HepG2 (cell line): ENCODE results near the gene OR2F2. TPM values are rescaled to one million over a fixed set of nuclear protein-coding genes. Genes with fewer than 3 reads are reported as not detected.

Experiments used
- ATAC-seq: fragments of 200-7000 bp; cut with Tn5 transposase; 3 replicates; pipeline ENCODE4 v1.9.1; 2020; ENCODE audit warnings: mild to moderate bottlenecking, moderate library complexity
- BruUV-seq: library from RNA; stranded (reverse); fragments of 400-500 nt; replicated peaks from 2 replicates; lab custom pipeline; 2021; lab: Mats Ljungman, UMichigan
- CTCF ChIA-PET: fragments of 300-600 bp; formaldehyde crosslinking; extraction: SDS; loops from one replicate; lab custom pipeline; 2021; ENCODE audit warnings: low total read pairs, inconsistent platforms, low intra/inter-chr PET ratio; lab: Yijun Ruan, JAX
- POLR2A ChIA-PET: fragments of 350-600 bp; sonication (Branson Sonifier 250); formaldehyde crosslinking; loops from one replicate; lab custom pipeline; 2020; ENCODE audit warnings: antibody characterized with exemption, inconsistent platforms; lab: Yijun Ruan, JAX
- DNase-seq: peaks from one replicate; pipeline ENCODE4 v3.0.0-alpha.2; 2015; ENCODE audit warnings: low spot score
- FAIRE-seq: peaks from 3 replicates; lab custom pipeline; 2011; peaks lifted over from hg19 to GRCh38; lab: Jason Lieb, UNC
- H2AFZ ChIP-seq: one replicate; pipeline ENCODE4 v1.6.1; 2011; ENCODE audit warnings: low read length, inconsistent platforms
- H3K27ac ChIP-seq: fragments of 300-600 bp; 3 replicates; pipeline ENCODE4 v1.8.0; 2011; ENCODE audit warnings: mixed run types, mild to moderate bottlenecking, mixed read lengths, low read length, inconsistent platforms; ENCODE audit not compliant: insufficient read depth; ENCODE audit errors: extremely low read length
- H3K27me3 ChIP-seq, 2 experiments: fragments of 200-600 bp in 1 of 2; 2 replicates in 1 of 2; 3 replicates in 1 of 2; pipeline versions ENCODE4 v1.6.0 to v1.8.0; 2011; ENCODE audit warnings: low read length in 2 of 2, mild to moderate bottlenecking in 2 of 2, moderate library complexity in 2 of 2, inconsistent platforms in 1 of 2; ENCODE audit not compliant: insufficient read depth in 2 of 2, control insufficient read depth in 1 of 2
- H3K36me3 ChIP-seq, 2 experiments: fragments of 200-600 bp in 1 of 2; replicated peaks in 1 of 2; 2 replicates in 1 of 2; 3 replicates in 1 of 2; pipeline versions ENCODE4 v1.5.1 to v1.8.0; 2011; ENCODE audit warnings: low read length in 2 of 2, inconsistent platforms in 1 of 2; ENCODE audit not compliant: insufficient read depth in 2 of 2, control insufficient read depth in 1 of 2
- H3K4me1 ChIP-seq: 2 replicates; pipeline ENCODE4 v1.5.1; 2012; ENCODE audit warnings: low read length, inconsistent platforms; ENCODE audit not compliant: insufficient read depth
- H3K4me2 ChIP-seq: 2 replicates; pipeline ENCODE4 v1.6.0; 2011; ENCODE audit warnings: low read depth, low read length, inconsistent platforms
- H3K4me3 ChIP-seq, 3 experiments: fragments of 200-600 bp in 1 of 3; sonication (generic), shearing (Covaris generic) in 1 of 3; replicated peaks in 1 of 3; 2 replicates each; pipeline ENCODE4 v1.5.1; 2011 to 2016; ENCODE audit warnings: low read length in 3 of 3, inconsistent platforms in 2 of 3, low read depth in 2 of 3, mild to moderate bottlenecking in 2 of 3, control low read depth in 1 of 3, mixed read lengths in 1 of 3; ENCODE audit not compliant: insufficient read depth in 1 of 3
- H3K79me2 ChIP-seq: one replicate; pipeline ENCODE4 v1.6.1; 2011; ENCODE audit warnings: low read length, inconsistent platforms; ENCODE audit not compliant: insufficient read depth
- H3K9ac ChIP-seq: 2 replicates; pipeline ENCODE4 v1.6.0; 2011; ENCODE audit warnings: mild to moderate bottlenecking, low read depth, low read length, inconsistent platforms; ENCODE audit not compliant: insufficient read depth
- H3K9me3 ChIP-seq: 2 replicates; pipeline ENCODE4 v1.5.1; 2012; ENCODE audit warnings: mild to moderate bottlenecking, low read length
- H4K20me1 ChIP-seq: 2 replicates; pipeline ENCODE4 v1.6.0; 2011; ENCODE audit warnings: inconsistent platforms, mild to moderate bottlenecking, low read length, moderate library complexity; ENCODE audit not compliant: insufficient read depth
- CBFB ChIP-seq: sonication (generic); formaldehyde crosslinking; IDR thresholded peaks from 2 replicates; pipeline ENCODE4 v1.4.0; 2020; ENCODE audit warnings: missing genetic modification reagents
- CEBPG ChIP-seq: IDR thresholded peaks from 2 replicates; pipeline ENCODE4 v1.6.1; 2016
- FOXJ3 ChIP-seq: sonication (generic); formaldehyde crosslinking; IDR thresholded peaks from 2 replicates; pipeline ENCODE4 v1.4.0; 2020; ENCODE audit warnings: missing genetic modification reagents, mild to moderate bottlenecking, borderline replicate concordance
- HNRNPL ChIP-seq: fragments of 200-400 bp; formaldehyde crosslinking; IDR thresholded peaks from 2 replicates; pipeline ENCODE4 v1.6.1; 2017; ENCODE audit warnings: mild to moderate bottlenecking, low read depth, low read length
- HOXA9 ChIP-seq: sonication (generic); formaldehyde crosslinking; IDR thresholded peaks from 2 replicates; pipeline ENCODE4 v1.8.1; 2022; ENCODE audit warnings: missing genetic modification reagents, mild to moderate bottlenecking, moderate library complexity, borderline replicate concordance
- RBFOX2 ChIP-seq: fragments of 200-400 bp; formaldehyde crosslinking; IDR thresholded peaks from 2 replicates; pipeline ENCODE4 v1.6.1; 2017; ENCODE audit warnings: low read depth, mild to moderate bottlenecking, low read length
- RORA ChIP-seq: sonication (generic); formaldehyde crosslinking; IDR thresholded peaks from 2 replicates; pipeline ENCODE4 v1.5.0; 2020; ENCODE audit warnings: mild to moderate bottlenecking, missing genetic modification reagents, moderate library complexity
- SMARCC2 ChIP-seq: fragments of 450-650 bp; IDR thresholded peaks from 2 replicates; pipeline ENCODE4 v1.6.1; 2017; ENCODE audit warnings: antibody characterized with exemption, mild to moderate bottlenecking
- SRSF4 ChIP-seq: fragments of 200-400 bp; formaldehyde crosslinking; IDR thresholded peaks from one replicate; pipeline ENCODE4 v1.6.1; 2018; ENCODE audit warnings: mild to moderate bottlenecking, low read depth, low read length, moderate library complexity; ENCODE audit not compliant: poor library complexity, severe bottlenecking
- TERF1 ChIP-seq: sonication (generic); formaldehyde crosslinking; IDR thresholded peaks from 2 replicates; pipeline ENCODE4 v1.8.0; 2022; ENCODE audit warnings: mild to moderate bottlenecking, missing genetic modification reagents, moderate library complexity
- ZNF10 ChIP-seq: sonication (generic); formaldehyde crosslinking; IDR thresholded peaks from 2 replicates; pipeline ENCODE4 v1.4.0; 2020; ENCODE audit warnings: mild to moderate bottlenecking, low read depth, missing genetic modification reagents, borderline replicate concordance
- ZNF557 ChIP-seq: sonication (generic); formaldehyde crosslinking; IDR thresholded peaks from 2 replicates; pipeline ENCODE4 v1.4.0; 2020; ENCODE audit warnings: missing genetic modification reagents
- ZNF724P ChIP-seq: sonication (generic); formaldehyde crosslinking; IDR thresholded peaks from 2 replicates; pipeline ENCODE4 v1.8.0; 2022; ENCODE audit warnings: missing genetic modification reagents, borderline replicate concordance
- WGBS: methylation state at CpG from one replicate; pipeline ENCODE4 v1.1.6; 2017; ENCODE audit warnings: low lambda C conversion rate; 5-methylcytosine and 5-hydroxymethylcytosine counted together
- in situ Hi-C: cut with HindIII; loops from 2 replicates; pipeline ENCODE4 v1.10.0; 2017; ENCODE audit warnings: low pct_unique_long_range_greater_than_20kb; ENCODE audit not compliant: extremely low pct_ligation_motif_present
- intact Hi-C: fragments of 100-400 bp; cut with micrococcal nuclease; formaldehyde crosslinking; loops from one replicate; pipeline ENCODE4 v1.10.0; 2022; ENCODE audit not compliant: unreplicated experiment
- polyA plus RNA-seq, 8 experiments: library from polyadenylated mRNA; depleted of rRNA in 3 of 8; stranded (reverse) in 7 of 8; unstranded in 1 of 8; fragments of >200 nt; fragmentation: Illumina TruSeq in 4 of 8; extraction: Trizol in 4 of 8; gene quantifications; 2 replicates each; pipeline versions ENCODE4 v1.2.1 to v1.2.3, GENCODE V29; 2011 to 2016; ENCODE audit warnings: low read depth in 4 of 8, missing spikeins in 1 of 8, mixed read lengths in 1 of 8; ENCODE audit not compliant: insufficient read depth in 1 of 8
- total RNA-seq, 5 experiments: library from RNA; depleted of rRNA; stranded (reverse); fragments of >200 nt; fragmentation: Illumina TruSeq; extraction: Trizol; gene quantifications; 2 replicates each; pipeline ENCODE4 v1.2.3, GENCODE V29; 2016; ENCODE audit warnings: low read depth in 1 of 5
- TF ChIP-seq, protein P1 (sequence below), 2 experiments: sonication (generic) in 1 of 2; formaldehyde crosslinking in 1 of 2; IDR thresholded peaks; 2 replicates each; pipeline versions ENCODE4 v1.4.0 to v1.6.1; 2016 to 2020; ENCODE audit warnings: borderline replicate concordance in 1 of 2, low read depth in 1 of 2, mild to moderate bottlenecking in 1 of 2, missing genetic modification reagents in 1 of 2
- TF ChIP-seq, protein P2 (sequence below): sonication (generic); formaldehyde crosslinking; IDR thresholded peaks from 2 replicates; pipeline ENCODE4 v1.5.0; 2020; ENCODE audit warnings: mild to moderate bottlenecking, missing genetic modification reagents, moderate library complexity

The OR2F2 gene
- total and polyA plus RNA-seq, 2 of the 13 experiments (the other 11 are each of a cell fraction or from before 2014, with no cell fraction given): 0.13 TPM; not detected in 1

- in situ Hi-C loops: no loop called here
- peaks cover 22% of the 10 kb centered on the region for H3K4me1 ChIP-seq
- no peak for TF ChIP-seq SMARCC2
- TF ChIP-seq HOXA9 (CRISPR knock-in tag): no peak
- TF ChIP-seq ZNF10 (CRISPR knock-in tag): no peak
- no peak for TF ChIP-seq TERF1
- TF ChIP-seq, protein P1, sequence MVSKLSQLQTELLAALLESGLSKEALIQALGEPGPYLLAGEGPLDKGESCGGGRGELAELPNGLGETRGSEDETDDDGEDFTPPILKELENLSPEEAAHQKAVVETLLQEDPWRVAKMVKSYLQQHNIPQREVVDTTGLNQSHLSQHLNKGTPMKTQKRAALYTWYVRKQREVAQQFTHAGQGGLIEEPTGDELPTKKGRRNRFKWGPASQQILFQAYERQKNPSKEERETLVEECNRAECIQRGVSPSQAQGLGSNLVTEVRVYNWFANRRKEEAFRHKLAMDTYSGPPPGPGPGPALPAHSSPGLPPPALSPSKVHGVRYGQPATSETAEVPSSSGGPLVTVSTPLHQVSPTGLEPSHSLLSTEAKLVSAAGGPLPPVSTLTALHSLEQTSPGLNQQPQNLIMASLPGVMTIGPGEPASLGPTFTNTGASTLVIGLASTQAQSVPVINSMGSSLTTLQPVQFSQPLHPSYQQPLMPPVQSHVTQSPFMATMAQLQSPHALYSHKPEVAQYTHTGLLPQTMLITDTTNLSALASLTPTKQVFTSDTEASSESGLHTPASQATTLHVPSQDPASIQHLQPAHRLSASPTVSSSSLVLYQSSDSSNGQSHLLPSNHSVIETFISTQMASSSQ (IDR thresholded peaks at IDR 0.05; ENCODE audit: low read depth): no peak
- TF ChIP-seq, protein P1 (CRISPR knock-in tag; IDR thresholded peaks at IDR 0.05; ENCODE audit: borderline replicate concordance): no peak
- TF ChIP-seq ZNF724P (CRISPR knock-in tag): no peak
- TF ChIP-seq HNRNPL: no peak
- TF ChIP-seq RBFOX2: no peak
- TF ChIP-seq, protein P2, sequence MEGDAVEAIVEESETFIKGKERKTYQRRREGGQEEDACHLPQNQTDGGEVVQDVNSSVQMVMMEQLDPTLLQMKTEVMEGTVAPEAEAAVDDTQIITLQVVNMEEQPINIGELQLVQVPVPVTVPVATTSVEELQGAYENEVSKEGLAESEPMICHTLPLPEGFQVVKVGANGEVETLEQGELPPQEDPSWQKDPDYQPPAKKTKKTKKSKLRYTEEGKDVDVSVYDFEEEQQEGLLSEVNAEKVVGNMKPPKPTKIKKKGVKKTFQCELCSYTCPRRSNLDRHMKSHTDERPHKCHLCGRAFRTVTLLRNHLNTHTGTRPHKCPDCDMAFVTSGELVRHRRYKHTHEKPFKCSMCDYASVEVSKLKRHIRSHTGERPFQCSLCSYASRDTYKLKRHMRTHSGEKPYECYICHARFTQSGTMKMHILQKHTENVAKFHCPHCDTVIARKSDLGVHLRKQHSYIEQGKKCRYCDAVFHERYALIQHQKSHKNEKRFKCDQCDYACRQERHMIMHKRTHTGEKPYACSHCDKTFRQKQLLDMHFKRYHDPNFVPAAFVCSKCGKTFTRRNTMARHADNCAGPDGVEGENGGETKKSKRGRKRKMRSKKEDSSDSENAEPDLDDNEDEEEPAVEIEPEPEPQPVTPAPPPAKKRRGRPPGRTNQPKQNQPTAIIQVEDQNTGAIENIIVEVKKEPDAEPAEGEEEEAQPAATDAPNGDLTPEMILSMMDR (CRISPR knock-in tag): peak; percentile 40
- TF ChIP-seq FOXJ3: no peak
- no peak for TF ChIP-seq SRSF4
- TF ChIP-seq ZNF557 (CRISPR knock-in tag): no peak
- no peak for TF ChIP-seq CBFB (CRISPR knock-in tag)
- TF ChIP-seq RORA (CRISPR knock-in tag): no peak
- 0 out of 2 replicates have a peak, but pooled peaks have one; percentile 20 for TF ChIP-seq CEBPG (CRISPR knock-in tag)
These were observed 40.6 kb downstream of the OR2F2 start for GRCh38 chr7:143975617-143976016.

More at GRCh38 chr7:143975617-143976016, 40.6 kb downstream of the OR2F2 start:
- CTCF ChIA-PET: no interaction called here
- no peak overlapping the region for H3K9ac ChIP-seq
- intact Hi-C loops: loop anchor here (5.0 kb wide), 2 partner anchors 37 to 73 kb away; partner anchors contain the start of gene TCAF1
- no peak for FAIRE-seq
- no peak overlapping the region for H3K4me2 ChIP-seq
- POLR2A ChIA-PET: interaction anchor here (0.9 to 1.2 kb wide), 2 partner anchors 76 to 94 kb away, joined by 3 read pairs; no protein-coding TSS in a partner anchor
- peak; percentile 63 for DNase-seq
- H3K4me3 ChIP-seq: no peak overlapping the region
- peaks cover 4% of the 10 kb centered on the region; the same call in 1 of the 2 replicates for H3K9me3 ChIP-seq
- no peaks in the 10 kb centered on the region for H3K79me2 ChIP-seq
- WGBS: 50% methylated on average over 1 of the region's 1 CpG
- no peaks in the 10 kb centered on the region for H4K20me1 ChIP-seq
- ATAC-seq: peak; percentile 88
- H3K27ac ChIP-seq: no peak overlapping the region
- no peaks in the 10 kb centered on the region for H3K36me3 ChIP-seq
- BruUV-seq: no TSS peak
- no peak overlapping the region for H2AFZ ChIP-seq
- H3K27me3 ChIP-seq: no peaks in the 10 kb centered on the region
